Activated naive CD4-positive, alpha-beta T cell treated with anti-CD3 and anti-CD28 coated beads for 36 hours (primary cell): Measurements from ENCODE around the gene SELENOW. TPM values are rescaled to one million over a fixed set of nuclear protein-coding genes. Genes with fewer than 3 reads are reported as not detected.
"Not testable (repeated sequence)": the region's sequence is repeated elsewhere in the genome, so short reads cannot be mapped to it uniquely, and the experiment has no call there.

Experiments used
- CTCF ChIA-PET: fragments of 350-600 bp; sonication (Branson Sonifier 250); formaldehyde crosslinking; loops from one replicate; lab custom pipeline; 2021; ENCODE audit warnings: antibody characterized with exemption; lab: Charles Lee
- DNase-seq: peaks from one replicate; pipeline ENCODE4 v3.0.0-alpha.2; 2020
- H3K27ac Mint-ChIP-seq: one replicate; pipeline ENCODE4 v1.8.0; 2021; ENCODE audit warnings: mild to moderate bottlenecking, mixed read lengths
- H3K27me3 Mint-ChIP-seq: one replicate; pipeline ENCODE4 v1.8.0; 2021; ENCODE audit warnings: low read depth, mixed read lengths
- H3K36me3 Mint-ChIP-seq: one replicate; pipeline ENCODE4 v1.8.0; 2021; ENCODE audit warnings: low read depth, mixed read lengths
- H3K4me1 Mint-ChIP-seq: one replicate; pipeline ENCODE4 v1.8.0; 2021; ENCODE audit warnings: low read depth, mixed read lengths
- H3K4me3 Mint-ChIP-seq: one replicate; pipeline ENCODE4 v1.8.0; 2021; ENCODE audit warnings: mild to moderate bottlenecking, moderate library complexity, mixed read lengths
- H3K9me3 Mint-ChIP-seq: one replicate; pipeline ENCODE4 v1.8.0; 2021; ENCODE audit warnings: mixed read lengths
- intact Hi-C: fragments of 100-400 bp; cut with micrococcal nuclease; formaldehyde crosslinking; loops from one replicate; pipeline ENCODE4 v1.15.1; 2023
- total RNA-seq, 2 experiments: library from RNA; stranded (reverse); gene quantifications; one replicate each; pipeline ENCODE4 v1.2.3, GENCODE V29; 2021

Gene SELENOW
- total RNA-seq, 2 experiments from 2014 or later, result 146 to 149 TPM

DNA sequence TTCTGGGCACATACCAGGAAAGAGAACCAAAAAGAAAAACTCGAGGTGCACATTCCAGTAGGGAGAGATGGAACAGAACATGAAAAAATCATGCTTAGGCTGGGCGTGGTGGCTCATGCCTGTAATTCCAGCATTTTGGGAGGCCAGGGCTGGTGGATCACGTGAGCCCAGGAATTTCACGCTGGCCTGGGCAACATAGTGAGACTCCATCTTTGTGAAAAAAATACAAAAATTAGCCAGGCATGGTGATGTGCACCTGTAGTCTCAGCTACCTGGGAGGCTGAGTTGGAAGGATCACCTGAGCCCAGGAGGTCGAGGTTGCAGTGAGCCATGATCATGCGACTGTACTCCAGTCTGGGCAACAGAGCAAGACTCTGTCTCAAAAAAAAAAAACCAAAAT, 7.2 kb upstream of the SELENOW start:
- intact Hi-C loops, result loop anchor here (10.0 kb wide), 1 partner anchor 166 kb away; the partner anchor contains the start of gene BICRA
- H3K36me3 Mint-ChIP-seq, H3K9me3 Mint-ChIP-seq, H3K27me3 Mint-ChIP-seq, H3K27ac Mint-ChIP-seq, CTCF ChIA-PET, DNase-seq, H3K4me3 Mint-ChIP-seq: not testable (repeated sequence)
- H3K4me1 Mint-ChIP-seq, result peaks cover 12% of the 10 kb centered on the region

DNA sequence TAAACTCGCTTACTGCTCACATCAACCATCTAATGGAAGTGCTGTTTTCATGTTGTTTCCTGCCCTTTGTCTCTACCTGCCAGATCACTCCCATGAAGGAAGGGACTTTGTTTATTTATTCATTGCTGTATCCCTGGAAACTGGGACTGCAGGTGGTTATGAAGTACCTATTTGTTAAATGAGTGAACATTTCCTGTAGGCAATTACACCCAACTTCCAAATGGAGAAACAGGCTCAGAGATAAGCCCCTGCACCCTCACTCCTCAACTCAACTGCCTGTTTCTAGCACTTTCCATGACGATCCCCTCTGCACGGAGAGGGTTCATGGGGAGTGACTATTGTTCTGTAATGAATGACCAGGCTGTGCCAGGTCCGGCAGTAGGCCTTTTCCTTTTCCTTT, 1.9 kb upstream of the SELENOW start:
- intact Hi-C loops, result loop anchor here (10.0 kb wide), 1 partner anchor 172 kb away; the partner anchor contains the start of gene BICRA
- Mint-ChIP-seq H3K27ac (no peak overlapping the region), H3K9me3 (no peaks in the 10 kb centered on the region), H3K4me1 (peaks cover 21% of the 10 kb centered on the region), H3K36me3 (peaks cover 14% of the 10 kb centered on the region), H3K4me3 (no peak overlapping the region), H3K27me3 (no peaks in the 10 kb centered on the region)
- DNase-seq, result no peak
- CTCF ChIA-PET, result interaction anchor here (0.9 kb wide), 1 partner anchor 9 kb away, joined by 3 read pairs; no protein-coding TSS in a partner anchor

DNA sequence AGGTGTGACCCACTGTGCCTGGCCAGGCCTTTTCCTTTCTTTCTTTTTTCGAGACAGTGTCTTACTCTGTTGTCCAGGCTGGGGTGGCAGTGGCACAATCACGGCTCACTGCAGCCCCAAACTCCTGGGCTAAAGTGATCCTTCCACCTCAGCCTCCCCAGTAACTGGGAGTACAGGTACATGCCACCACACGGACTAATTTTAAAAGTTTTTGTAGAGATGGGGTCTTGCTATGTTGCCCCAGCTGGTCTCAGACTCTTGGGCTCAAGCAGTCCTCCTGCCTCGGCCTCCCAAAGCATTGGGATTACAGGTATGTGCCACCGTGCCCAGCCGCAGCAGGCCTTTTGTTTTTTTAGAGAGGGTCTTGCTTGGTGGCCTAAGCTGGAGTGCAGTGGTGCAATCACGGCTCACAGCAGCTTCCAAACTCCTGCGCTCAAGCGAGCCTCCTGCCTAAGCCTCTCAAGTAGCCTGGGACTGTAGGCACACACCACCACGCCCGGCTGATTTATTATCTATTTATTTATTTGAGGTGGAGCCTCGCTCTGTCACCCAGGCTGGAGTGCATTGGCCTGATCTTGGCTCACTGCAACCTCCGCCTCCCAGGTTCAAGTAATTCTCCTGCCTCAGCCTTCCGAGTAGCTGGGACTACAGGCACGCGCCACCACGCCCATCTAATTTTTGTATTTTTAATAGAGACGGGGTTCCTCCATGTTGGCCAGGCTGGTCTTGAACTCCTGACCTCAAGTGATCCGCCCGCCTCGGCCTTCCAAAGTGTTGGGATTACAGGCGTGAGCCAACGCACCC, 1.1 kb upstream of the SELENOW start:
- Mint-ChIP-seq H3K4me3 (peak overlapping the region; percentile 92), H3K4me1 (peaks cover 23% of the 10 kb centered on the region), H3K36me3 (peaks cover 20% of the 10 kb centered on the region), H3K27ac (peak overlapping the region; percentile 92)
- DNase-seq, CTCF ChIA-PET, H3K9me3 Mint-ChIP-seq, H3K27me3 Mint-ChIP-seq: not testable (repeated sequence)
- intact Hi-C loops, result loop anchor here (1.0 to 10.0 kb wide), 2 partner anchors 32 to 173 kb away; partner anchors contain the start of genes BICRA and NOP53

DNA sequence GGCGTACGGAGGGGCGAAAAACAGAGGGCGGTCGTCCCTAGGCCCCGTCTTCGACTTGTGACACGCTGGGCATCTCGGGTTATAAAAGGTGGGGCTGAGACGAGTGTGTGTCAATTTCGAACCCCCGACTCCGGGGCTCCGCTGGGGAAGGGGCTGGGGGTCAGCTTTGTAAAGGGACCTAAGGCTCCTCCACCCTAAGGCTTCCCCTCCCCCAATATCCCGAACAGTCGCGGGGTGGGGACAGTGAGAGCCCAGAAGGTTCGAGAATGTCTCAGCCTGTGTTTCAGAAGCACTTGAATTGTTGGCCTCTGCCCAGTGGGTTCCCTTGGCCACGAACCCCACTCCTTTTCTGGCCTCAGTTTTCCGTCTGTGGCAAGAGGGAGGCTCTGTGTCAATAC, 450 bp downstream of the SELENOW start:
- no peaks in the 10 kb centered on the region for H3K9me3 Mint-ChIP-seq
- intact Hi-C loops, result loop anchor here (1.0 to 10.0 kb wide), 2 partner anchors 34 to 174 kb away; partner anchors contain the start of genes BICRA and NOP53
- peak overlapping the region; percentile 92 for H3K27ac Mint-ChIP-seq
- peak; percentile 29 for DNase-seq
- CTCF ChIA-PET, result no interaction called here
- H3K4me1 Mint-ChIP-seq, result peaks cover 23% of the 10 kb centered on the region
- no peaks in the 10 kb centered on the region for H3K27me3 Mint-ChIP-seq
- peak overlapping the region; percentile 92 for H3K4me3 Mint-ChIP-seq
- peaks cover 26% of the 10 kb centered on the region for H3K36me3 Mint-ChIP-seq

DNA sequence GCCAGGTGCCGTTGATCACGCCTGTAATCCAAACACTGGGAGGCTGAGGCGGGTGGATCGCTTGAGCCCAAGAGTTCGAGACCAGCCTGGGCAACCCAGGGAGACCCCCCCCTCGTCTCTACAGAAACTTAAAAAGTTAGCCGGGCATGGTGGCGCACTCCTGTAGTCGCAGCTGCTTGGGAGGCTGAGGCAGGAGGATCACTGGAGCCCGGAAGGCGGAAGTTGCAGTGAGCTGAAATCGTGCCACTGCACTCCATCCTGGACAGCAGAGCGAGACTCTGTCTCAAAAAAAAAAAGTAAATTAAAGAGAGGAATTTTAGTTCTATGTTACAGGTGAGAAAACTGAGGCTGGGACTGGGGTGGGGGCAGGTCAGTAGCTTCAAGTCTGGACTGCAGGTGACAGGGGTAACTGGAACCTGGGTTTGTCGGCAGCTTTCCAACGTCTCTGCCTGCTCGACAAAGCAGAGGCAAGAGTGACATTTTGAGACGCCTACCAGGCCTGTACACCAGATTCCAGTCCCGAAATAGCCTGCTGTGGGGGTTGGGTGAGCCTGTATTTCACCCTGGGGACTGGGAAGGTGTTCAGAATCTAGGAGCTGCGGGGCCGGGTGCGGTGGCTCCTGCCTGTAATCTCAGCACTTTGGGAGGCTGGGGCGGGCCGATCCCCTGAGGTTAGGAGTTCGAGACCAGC, 1.2 kb downstream of the SELENOW start:
- no peaks in the 10 kb centered on the region for H3K27me3 Mint-ChIP-seq
- no peaks in the 10 kb centered on the region for H3K9me3 Mint-ChIP-seq
- H3K36me3 Mint-ChIP-seq, result peaks cover 33% of the 10 kb centered on the region
- peak overlapping the region; percentile 92 for H3K4me3 Mint-ChIP-seq
- peaks cover 23% of the 10 kb centered on the region for H3K4me1 Mint-ChIP-seq
- CTCF ChIA-PET, result interaction anchor here (1.0 to 1.8 kb wide), 2 partner anchors 10 to 14 kb away, joined by 3 to 6 read pairs; no protein-coding TSS in a partner anchor
- DNase-seq, result no peak
- H3K27ac Mint-ChIP-seq, result peak overlapping the region; percentile 92
- intact Hi-C loops, result loop anchor here (10.0 kb wide), 1 partner anchor 175 kb away; the partner anchor contains the start of gene BICRA

DNA sequence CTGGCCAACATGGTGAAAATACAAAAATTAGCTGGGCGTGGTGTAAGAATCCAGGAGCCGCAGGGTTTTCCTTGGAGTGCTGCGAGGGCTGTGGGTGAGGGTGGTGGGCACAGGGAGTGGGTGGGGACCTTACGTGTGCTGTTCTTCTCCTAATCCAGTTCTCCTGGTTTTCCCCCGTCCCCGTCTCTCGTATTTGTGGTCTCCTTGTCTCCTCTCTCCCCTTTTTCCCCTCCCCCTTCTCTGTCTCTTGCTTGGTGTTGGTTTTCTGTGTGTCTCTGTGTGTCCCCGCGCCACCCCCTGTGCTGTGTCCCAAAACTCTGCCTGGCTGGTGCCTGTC, 1.7 kb downstream of the SELENOW start:
- intact Hi-C loops, result no loop called here
- Mint-ChIP-seq H3K27me3 (no peaks in the 10 kb centered on the region), H3K4me3 (peak overlapping the region; percentile 92), H3K9me3 (no peaks in the 10 kb centered on the region), H3K36me3 (peaks cover 34% of the 10 kb centered on the region), H3K27ac (peak overlapping the region; percentile 66), H3K4me1 (peaks cover 23% of the 10 kb centered on the region)
- DNase-seq, result no peak
- CTCF ChIA-PET, result interaction anchor here (1.0 to 1.8 kb wide), 2 partner anchors 9 to 14 kb away, joined by 3 to 6 read pairs; no protein-coding TSS in a partner anchor

DNA sequence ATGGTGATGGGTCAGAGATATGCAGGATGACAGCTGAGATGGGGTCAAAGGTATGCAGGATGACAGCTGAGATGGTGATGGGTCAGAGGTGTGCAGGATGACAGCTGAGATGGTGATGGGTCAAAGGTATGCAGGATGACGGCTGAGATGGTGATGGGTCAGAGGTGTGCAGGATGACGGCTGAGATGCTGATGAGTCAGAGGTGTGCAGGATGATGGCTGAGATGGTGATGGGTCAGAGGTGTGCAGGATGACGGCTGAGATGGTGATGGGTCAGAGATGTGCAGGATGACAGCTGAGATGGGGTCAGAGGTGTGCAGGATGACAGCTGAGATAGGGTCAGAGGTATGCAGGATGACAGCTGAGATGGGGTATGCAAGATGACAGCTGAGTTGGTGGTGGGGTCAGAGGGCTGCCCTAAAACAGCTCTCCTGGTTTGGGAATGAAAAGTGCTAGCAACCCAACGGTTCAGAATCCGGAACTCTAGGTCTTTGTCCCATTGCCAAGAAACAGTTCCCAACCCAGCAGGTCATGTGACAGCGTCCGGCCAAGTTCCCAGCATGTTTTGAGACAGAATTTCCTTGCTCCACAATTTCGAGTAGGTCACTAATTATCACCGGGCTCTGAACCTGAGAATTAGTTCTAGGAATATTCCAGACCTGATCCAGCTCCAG, 3.2 kb downstream of the SELENOW start:
- Mint-ChIP-seq H3K36me3 (peaks cover 34% of the 10 kb centered on the region), H3K4me1 (peaks cover 23% of the 10 kb centered on the region), H3K27me3 (no peaks in the 10 kb centered on the region), H3K4me3 (no peak overlapping the region), H3K27ac (no peak overlapping the region), H3K9me3 (no peaks in the 10 kb centered on the region)
- CTCF ChIA-PET, result interaction anchor here (1.0 kb wide), 1 partner anchor 11 kb away, joined by 4 read pairs; no protein-coding TSS in a partner anchor
- DNase-seq, result no peak
- intact Hi-C loops, result no loop called here

DNA sequence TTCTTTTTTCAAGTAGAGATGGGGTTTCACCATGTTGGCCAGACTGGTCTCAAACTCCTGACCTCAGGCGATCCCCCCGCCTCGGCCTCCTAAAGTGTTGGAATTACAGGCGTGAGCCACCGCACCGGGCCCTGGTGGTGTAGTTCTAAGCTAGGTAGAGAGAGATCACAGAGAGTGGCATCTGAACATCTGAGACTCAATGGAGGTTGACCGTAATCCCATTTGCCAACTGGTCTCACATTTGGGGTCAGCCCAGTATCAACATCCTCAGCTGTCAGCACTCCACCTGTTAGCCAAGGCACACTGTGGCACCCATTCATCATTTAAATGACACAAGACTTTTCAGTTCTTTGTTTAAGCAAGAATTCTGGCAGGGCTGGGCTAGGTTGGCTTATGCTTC, 8.1 kb downstream of the SELENOW start:
- H3K9me3 Mint-ChIP-seq, result no peaks in the 10 kb centered on the region
- H3K4me1 Mint-ChIP-seq, result peaks cover 6% of the 10 kb centered on the region
- intact Hi-C loops, result no loop called here
- no peak for DNase-seq
- no peak overlapping the region for H3K4me3 Mint-ChIP-seq
- no peak overlapping the region for H3K27ac Mint-ChIP-seq
- CTCF ChIA-PET, result interaction anchor here (2.7 kb wide), 1 partner anchor 21 kb away, joined by 11 read pairs; no protein-coding TSS in a partner anchor
- peaks cover 24% of the 10 kb centered on the region for H3K36me3 Mint-ChIP-seq
- no peaks in the 10 kb centered on the region for H3K27me3 Mint-ChIP-seq

DNA sequence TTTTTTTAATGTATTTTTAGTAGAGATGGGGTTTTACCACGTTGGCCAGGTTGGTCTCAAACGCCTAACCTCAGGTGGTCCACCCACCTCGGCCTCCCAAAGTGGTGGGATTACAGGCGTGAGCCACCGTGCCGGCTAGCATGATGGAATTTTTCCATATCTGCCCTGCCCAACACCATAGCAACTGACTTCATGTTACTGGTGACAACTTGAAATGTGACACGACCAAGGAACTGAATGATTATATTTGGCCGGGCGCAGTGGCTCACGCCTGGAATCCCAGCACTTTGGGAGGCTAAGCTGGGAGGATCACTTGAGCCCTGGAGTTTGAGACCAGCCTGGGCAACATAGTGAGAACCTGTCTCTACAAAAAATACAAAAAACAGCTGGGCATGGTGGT, 8.8 kb downstream of the SELENOW start:
- H3K9me3 Mint-ChIP-seq, H3K4me1 Mint-ChIP-seq, H3K27ac Mint-ChIP-seq, H3K4me3 Mint-ChIP-seq, intact Hi-C loops, H3K27me3 Mint-ChIP-seq, DNase-seq: not testable (repeated sequence)
- peaks cover 19% of the 10 kb centered on the region for H3K36me3 Mint-ChIP-seq
- CTCF ChIA-PET, result interaction anchor here (1.3 to 2.7 kb wide), 3 partner anchors 22 to 80 kb away, joined by 3 to 11 read pairs (median 5); no protein-coding TSS in a partner anchor

DNA sequence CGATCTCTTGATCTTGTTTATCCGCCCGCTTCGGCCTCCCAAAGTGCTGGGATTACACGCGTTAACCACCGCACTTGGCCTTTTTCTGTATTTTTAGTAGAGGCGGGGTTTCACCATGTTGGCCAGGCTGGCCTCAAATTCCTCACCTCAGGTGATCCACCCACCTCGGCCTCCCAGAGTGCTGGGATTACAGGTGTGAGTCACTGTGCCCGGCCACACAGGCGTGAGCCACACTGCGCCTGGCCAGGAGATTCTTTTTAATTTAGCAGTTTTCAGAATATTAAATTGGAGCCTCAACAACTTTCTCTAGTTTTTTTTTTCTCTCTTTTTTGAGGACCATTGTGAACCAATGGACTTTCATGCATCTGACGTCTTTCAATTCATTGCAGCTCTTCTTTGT, 11.3 kb downstream of the SELENOW start:
- not testable (repeated sequence) for DNase-seq, H3K4me3 Mint-ChIP-seq, H3K36me3 Mint-ChIP-seq, H3K4me1 Mint-ChIP-seq, H3K27me3 Mint-ChIP-seq, H3K27ac Mint-ChIP-seq, H3K9me3 Mint-ChIP-seq
- intact Hi-C loops, result loop anchor here (2.0 kb wide), 1 partner anchor 73 kb away; no protein-coding TSS in a partner anchor
- CTCF ChIA-PET, result interaction anchor here (0.7 to 2.5 kb wide), 14 partner anchors 10 to 256 kb away, joined by 3 to 10 read pairs (median 4); partner anchors contain the start of gene EHD2

DNA sequence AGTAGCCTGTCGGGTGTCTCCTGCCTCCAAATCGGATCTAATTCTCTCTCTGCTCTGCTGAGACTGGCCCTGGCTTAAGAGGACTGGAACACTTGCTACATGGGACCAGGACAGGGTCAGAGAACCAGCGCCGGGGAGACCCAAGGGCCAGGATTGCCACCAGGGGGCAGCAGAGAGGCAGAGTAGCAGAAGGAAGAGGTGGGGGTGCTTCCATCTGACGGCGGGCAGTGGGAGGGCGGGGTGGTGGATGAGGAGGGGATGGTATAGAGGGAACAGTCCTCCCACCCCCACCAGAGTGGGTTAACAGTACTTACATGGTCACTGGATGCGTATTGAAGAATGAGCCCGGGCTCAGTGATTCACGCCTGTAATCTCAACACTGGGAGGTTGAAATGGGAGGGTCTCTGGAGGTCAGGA, 11.9 kb downstream of the SELENOW start:
- peak; percentile 90 for DNase-seq
- Mint-ChIP-seq H3K36me3 (peaks cover 4% of the 10 kb centered on the region), H3K4me3 (no peak overlapping the region), H3K27ac (no peak overlapping the region), H3K27me3 (no peaks in the 10 kb centered on the region), H3K9me3 (no peaks in the 10 kb centered on the region), H3K4me1 (peaks cover 5% of the 10 kb centered on the region)
- intact Hi-C loops, result loop anchor here (2.0 kb wide), 1 partner anchor 72 kb away; no protein-coding TSS in a partner anchor
- CTCF ChIA-PET, result interaction anchor here (0.7 to 2.5 kb wide), 11 partner anchors 10 to 87 kb away, joined by 3 to 10 read pairs (median 4); partner anchors contain the start of gene EHD2
